Measurements from ENCODE around the gene IFITM2. TPM values are rescaled to one million over a fixed set of nuclear protein-coding genes. Genes with fewer than 3 reads are reported as not detected.

The IFITM2 gene
- total and polyA plus RNA-seq, 2 experiments from 2014 or later, result 91.2 to 857 TPM

DNA sequence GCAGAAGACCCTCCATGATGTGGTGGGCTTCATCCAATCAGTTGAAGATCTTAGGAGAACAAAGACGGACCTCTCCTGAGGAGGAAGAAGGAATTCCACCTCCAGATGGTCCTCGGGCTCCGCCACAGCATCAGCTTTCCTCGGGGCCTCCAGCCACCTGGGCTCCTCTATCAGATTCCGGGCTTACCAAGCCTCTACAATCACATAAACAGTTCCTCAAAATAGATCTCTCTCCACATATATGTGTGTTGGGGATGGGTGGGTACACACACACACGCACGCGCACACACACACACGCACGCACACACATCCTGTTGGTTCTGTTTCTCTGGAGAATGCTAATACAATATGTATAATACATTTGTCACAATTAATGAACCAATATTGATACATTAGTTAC lies 48.2 kb upstream of the IFITM2 start (continued):
- TF ChIP-seq, protein P1, sequence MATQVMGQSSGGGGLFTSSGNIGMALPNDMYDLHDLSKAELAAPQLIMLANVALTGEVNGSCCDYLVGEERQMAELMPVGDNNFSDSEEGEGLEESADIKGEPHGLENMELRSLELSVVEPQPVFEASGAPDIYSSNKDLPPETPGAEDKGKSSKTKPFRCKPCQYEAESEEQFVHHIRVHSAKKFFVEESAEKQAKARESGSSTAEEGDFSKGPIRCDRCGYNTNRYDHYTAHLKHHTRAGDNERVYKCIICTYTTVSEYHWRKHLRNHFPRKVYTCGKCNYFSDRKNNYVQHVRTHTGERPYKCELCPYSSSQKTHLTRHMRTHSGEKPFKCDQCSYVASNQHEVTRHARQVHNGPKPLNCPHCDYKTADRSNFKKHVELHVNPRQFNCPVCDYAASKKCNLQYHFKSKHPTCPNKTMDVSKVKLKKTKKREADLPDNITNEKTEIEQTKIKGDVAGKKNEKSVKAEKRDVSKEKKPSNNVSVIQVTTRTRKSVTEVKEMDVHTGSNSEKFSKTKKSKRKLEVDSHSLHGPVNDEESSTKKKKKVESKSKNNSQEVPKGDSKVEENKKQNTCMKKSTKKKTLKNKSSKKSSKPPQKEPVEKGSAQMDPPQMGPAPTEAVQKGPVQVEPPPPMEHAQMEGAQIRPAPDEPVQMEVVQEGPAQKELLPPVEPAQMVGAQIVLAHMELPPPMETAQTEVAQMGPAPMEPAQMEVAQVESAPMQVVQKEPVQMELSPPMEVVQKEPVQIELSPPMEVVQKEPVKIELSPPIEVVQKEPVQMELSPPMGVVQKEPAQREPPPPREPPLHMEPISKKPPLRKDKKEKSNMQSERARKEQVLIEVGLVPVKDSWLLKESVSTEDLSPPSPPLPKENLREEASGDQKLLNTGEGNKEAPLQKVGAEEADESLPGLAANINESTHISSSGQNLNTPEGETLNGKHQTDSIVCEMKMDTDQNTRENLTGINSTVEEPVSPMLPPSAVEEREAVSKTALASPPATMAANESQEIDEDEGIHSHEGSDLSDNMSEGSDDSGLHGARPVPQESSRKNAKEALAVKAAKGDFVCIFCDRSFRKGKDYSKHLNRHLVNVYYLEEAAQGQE (IDR thresholded peaks at IDR 0.05; ENCODE audit: unreplicated experiment), result no peak
- TF ChIP-seq ZNF114 (CRISPR knock-in tag; IDR thresholded peaks at IDR 0.05), result no peak

DNA sequence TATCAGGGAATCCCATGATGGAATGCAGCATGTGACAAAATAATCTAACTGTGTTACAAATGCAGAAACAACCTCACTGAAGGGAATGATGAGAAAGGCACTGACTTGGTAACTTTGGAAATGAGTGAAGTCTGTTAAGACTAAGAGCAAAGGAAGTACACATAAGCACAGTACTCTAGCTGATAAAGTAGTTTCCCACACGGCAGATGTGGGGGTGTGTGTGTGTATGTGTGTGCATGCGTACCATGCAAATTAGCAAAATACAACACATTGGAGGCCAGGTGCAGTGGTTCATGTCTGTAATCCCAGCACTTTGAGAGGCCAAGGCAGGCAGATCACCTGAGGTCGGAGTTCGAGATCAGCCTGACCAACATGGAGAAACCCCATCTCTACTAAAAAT lies 46.0 kb upstream of the IFITM2 start:
- H3K4me3 ChIP-seq, result no peak overlapping the region

More for the DNA sequence above, 46.0 kb upstream of the IFITM2 start:
- ATAC-seq (no peak), DNase-seq (ENCODE audit: low spot score) (no peak)
- no peak overlapping the region for H3K27ac Mint-ChIP-seq
- 0 out of 2 replicates have a peak, but pooled peaks cover 5% of the 10 kb centered on the region for H3K36me3 ChIP-seq (ENCODE audit: insufficient read depth)
- TF ChIP-seq ZNF114 (CRISPR knock-in tag; IDR thresholded peaks at IDR 0.05) (no peak), CREB1 (CRISPR knock-in tag; IDR thresholded peaks at IDR 0.05; ENCODE audit: low read depth) (no peak), POLR2AphosphoS5 (IDR thresholded peaks at IDR 0.05; ENCODE audit: low read depth) (no peak), JUNB (IDR thresholded peaks at IDR 0.05; ENCODE audit: unreplicated experiment) (no peak), EZH2phosphoT487 (IDR thresholded peaks at IDR 0.05; ENCODE audit: unreplicated experiment) (no peak), STAT1 (IDR thresholded peaks at IDR 0.05; ENCODE audit: unreplicated experiment) (no peak), NANOG (IDR thresholded peaks at IDR 0.05; ENCODE audit: borderline replicate concordance) (no peak), EZH2 (IDR thresholded peaks at IDR 0.05; ENCODE audit: low read depth, unreplicated experiment) (no peak)
- TF ChIP-seq, protein P2, sequence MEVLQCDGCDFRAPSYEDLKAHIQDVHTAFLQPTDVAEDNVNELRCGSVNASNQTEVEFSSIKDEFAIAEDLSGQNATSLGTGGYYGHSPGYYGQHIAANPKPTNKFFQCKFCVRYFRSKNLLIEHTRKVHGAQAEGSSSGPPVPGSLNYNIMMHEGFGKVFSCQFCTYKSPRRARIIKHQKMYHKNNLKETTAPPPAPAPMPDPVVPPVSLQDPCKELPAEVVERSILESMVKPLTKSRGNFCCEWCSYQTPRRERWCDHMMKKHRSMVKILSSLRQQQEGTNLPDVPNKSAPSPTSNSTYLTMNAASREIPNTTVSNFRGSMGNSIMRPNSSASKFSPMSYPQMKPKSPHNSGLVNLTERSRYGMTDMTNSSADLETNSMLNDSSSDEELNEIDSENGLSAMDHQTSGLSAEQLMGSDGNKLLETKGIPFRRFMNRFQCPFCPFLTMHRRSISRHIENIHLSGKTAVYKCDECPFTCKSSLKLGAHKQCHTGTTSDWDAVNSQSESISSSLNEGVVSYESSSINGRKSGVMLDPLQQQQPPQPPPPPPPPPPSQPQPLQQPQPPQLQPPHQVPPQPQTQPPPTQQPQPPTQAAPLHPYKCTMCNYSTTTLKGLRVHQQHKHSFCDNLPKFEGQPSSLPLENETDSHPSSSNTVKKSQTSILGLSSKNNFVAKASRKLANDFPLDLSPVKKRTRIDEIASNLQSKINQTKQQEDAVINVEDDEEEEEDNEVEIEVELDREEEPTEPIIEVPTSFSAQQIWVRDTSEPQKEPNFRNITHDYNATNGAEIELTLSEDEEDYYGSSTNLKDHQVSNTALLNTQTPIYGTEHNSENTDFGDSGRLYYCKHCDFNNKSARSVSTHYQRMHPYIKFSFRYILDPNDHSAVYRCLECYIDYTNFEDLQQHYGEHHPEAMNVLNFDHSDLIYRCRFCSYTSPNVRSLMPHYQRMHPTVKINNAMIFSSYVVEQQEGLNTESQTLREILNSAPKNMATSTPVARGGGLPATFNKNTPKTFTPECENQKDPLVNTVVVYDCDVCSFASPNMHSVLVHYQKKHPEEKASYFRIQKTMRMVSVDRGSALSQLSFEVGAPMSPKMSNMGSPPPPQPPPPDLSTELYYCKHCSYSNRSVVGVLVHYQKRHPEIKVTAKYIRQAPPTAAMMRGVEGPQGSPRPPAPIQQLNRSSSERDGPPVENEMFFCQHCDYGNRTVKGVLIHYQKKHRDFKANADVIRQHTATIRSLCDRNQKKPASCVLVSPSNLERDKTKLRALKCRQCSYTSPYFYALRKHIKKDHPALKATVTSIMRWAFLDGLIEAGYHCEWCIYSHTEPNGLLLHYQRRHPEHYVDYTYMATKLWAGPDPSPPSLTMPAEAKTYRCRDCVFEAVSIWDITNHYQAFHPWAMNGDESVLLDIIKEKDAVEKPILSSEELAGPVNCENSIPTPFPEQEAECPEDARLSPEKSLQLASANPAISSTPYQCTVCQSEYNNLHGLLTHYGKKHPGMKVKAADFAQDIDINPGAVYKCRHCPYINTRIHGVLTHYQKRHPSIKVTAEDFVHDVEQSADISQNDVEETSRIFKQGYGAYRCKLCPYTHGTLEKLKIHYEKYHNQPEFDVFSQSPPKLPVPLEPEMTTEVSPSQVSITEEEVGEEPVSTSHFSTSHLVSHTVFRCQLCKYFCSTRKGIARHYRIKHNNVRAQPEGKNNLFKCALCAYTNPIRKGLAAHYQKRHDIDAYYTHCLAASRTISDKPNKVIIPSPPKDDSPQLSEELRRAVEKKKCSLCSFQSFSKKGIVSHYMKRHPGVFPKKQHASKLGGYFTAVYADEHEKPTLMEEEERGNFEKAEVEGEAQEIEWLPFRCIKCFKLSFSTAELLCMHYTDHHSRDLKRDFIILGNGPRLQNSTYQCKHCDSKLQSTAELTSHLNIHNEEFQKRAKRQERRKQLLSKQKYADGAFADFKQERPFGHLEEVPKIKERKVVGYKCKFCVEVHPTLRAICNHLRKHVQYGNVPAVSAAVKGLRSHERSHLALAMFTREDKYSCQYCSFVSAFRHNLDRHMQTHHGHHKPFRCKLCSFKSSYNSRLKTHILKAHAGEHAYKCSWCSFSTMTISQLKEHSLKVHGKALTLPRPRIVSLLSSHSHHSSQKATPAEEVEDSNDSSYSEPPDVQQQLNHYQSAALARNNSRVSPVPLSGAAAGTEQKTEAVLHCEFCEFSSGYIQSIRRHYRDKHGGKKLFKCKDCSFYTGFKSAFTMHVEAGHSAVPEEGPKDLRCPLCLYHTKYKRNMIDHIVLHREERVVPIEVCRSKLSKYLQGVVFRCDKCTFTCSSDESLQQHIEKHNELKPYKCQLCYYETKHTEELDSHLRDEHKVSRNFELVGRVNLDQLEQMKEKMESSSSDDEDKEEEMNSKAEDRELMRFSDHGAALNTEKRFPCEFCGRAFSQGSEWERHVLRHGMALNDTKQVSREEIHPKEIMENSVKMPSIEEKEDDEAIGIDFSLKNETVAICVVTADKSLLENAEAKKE (CRISPR knock-in tag; IDR thresholded peaks at IDR 0.05), result no peak
- TF ChIP-seq, protein P3, sequence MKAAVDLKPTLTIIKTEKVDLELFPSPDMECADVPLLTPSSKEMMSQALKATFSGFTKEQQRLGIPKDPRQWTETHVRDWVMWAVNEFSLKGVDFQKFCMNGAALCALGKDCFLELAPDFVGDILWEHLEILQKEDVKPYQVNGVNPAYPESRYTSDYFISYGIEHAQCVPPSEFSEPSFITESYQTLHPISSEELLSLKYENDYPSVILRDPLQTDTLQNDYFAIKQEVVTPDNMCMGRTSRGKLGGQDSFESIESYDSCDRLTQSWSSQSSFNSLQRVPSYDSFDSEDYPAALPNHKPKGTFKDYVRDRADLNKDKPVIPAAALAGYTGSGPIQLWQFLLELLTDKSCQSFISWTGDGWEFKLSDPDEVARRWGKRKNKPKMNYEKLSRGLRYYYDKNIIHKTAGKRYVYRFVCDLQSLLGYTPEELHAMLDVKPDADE (IDR thresholded peaks at IDR 0.05), result no peak
- TF ChIP-seq, protein P4, sequence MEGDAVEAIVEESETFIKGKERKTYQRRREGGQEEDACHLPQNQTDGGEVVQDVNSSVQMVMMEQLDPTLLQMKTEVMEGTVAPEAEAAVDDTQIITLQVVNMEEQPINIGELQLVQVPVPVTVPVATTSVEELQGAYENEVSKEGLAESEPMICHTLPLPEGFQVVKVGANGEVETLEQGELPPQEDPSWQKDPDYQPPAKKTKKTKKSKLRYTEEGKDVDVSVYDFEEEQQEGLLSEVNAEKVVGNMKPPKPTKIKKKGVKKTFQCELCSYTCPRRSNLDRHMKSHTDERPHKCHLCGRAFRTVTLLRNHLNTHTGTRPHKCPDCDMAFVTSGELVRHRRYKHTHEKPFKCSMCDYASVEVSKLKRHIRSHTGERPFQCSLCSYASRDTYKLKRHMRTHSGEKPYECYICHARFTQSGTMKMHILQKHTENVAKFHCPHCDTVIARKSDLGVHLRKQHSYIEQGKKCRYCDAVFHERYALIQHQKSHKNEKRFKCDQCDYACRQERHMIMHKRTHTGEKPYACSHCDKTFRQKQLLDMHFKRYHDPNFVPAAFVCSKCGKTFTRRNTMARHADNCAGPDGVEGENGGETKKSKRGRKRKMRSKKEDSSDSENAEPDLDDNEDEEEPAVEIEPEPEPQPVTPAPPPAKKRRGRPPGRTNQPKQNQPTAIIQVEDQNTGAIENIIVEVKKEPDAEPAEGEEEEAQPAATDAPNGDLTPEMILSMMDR (conservative IDR thresholded peaks at IDR 0.05; ENCODE audit: low read depth in 2 of 2), result no peak
- no peaks in the 10 kb centered on the region for H3K27me3 ChIP-seq (ENCODE audit: insufficient read depth)
- no peaks in the 10 kb centered on the region for H3F3A ChIP-seq (replicated peaks; ENCODE audit: low read depth)
- H3K4me3 Mint-ChIP-seq, result no peak overlapping the region
- no peak overlapping the region for H2AFZ ChIP-seq
- peaks cover 13% of the 10 kb centered on the region; the same call in 2 of the 3 replicates for H3K36me3 Mint-ChIP-seq (ENCODE audit: low read depth)
- no peaks in the 10 kb centered on the region for H3K79me2 ChIP-seq (replicated peaks; ENCODE audit: insufficient read depth)
- H3K4me1 ChIP-seq (ENCODE audit: insufficient read depth), result no peaks in the 10 kb centered on the region
- peaks cover 5% of the 10 kb centered on the region for H3K27me3 Mint-ChIP-seq (ENCODE audit: insufficient read depth, low read depth, poor library complexity)
- H3K4me1 Mint-ChIP-seq, result no peaks in the 10 kb centered on the region; the same call in 2 of the 3 replicates
- H3K9me3 Mint-ChIP-seq, result peaks cover 36% of the 10 kb centered on the region
- no peak overlapping the region for H3K4me2 ChIP-seq
- H3K27ac ChIP-seq (ENCODE audit: low read depth), result no peak overlapping the region
- H4K20me1 ChIP-seq (replicated peaks; ENCODE audit: insufficient read depth), result no peaks in the 10 kb centered on the region
- H3K9me2 ChIP-seq (ENCODE audit: insufficient read depth), result no peaks in the 10 kb centered on the region
